ENCODE results near the gene ARAF.

GRCh38 chrX:47578692-47579091 is 17.7 kb downstream of the ARAF start:
- no peak for TF ChIP-seq TAF1 (IDR thresholded peaks at IDR 0.05; ENCODE audit: borderline replicate concordance, low read depth, low read length)
- no peak for TF ChIP-seq POLR2A (IDR thresholded peaks at IDR 0.05; ENCODE audit: low read depth, low read length)
- no peak for TF ChIP-seq POLR2AphosphoS5 (IDR thresholded peaks at IDR 0.05; ENCODE audit: low read depth, low read length)

All from GM12892 (cell line).